Measurements from ENCODE around the gene IMMP2L.

IMMP2L gene

DNA sequence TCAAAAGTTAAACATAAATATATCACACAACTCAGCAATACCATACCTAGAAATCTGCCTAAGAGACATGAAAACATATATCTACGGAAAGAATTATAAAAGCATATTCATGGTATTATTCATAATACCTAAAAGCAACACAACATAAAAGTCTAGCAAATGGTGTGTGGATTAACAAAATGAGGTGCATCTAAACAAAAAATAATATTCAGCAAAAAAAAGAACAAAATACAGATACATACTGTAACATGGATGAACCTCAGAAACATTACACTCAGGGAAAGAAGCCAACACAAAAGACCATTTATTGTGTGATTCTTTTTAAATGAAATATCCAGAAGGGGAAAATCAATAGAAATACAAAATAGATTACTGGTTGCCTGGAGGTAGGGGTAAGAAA, 155.0 kb downstream of the IMMP2L start:
- TF ChIP-seq, protein P1, sequence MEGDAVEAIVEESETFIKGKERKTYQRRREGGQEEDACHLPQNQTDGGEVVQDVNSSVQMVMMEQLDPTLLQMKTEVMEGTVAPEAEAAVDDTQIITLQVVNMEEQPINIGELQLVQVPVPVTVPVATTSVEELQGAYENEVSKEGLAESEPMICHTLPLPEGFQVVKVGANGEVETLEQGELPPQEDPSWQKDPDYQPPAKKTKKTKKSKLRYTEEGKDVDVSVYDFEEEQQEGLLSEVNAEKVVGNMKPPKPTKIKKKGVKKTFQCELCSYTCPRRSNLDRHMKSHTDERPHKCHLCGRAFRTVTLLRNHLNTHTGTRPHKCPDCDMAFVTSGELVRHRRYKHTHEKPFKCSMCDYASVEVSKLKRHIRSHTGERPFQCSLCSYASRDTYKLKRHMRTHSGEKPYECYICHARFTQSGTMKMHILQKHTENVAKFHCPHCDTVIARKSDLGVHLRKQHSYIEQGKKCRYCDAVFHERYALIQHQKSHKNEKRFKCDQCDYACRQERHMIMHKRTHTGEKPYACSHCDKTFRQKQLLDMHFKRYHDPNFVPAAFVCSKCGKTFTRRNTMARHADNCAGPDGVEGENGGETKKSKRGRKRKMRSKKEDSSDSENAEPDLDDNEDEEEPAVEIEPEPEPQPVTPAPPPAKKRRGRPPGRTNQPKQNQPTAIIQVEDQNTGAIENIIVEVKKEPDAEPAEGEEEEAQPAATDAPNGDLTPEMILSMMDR (conservative IDR thresholded peaks at IDR 0.05; ENCODE audit: low read length): no peak
- no peak for TF ChIP-seq EZH2phosphoT487 (IDR thresholded peaks at IDR 0.05; ENCODE audit: borderline replicate concordance)
- Histone ChIP-seq H3K9me3 (ENCODE audit: insufficient read depth, low read depth, low read length) (no peaks in the 10 kb centered on the region), H3K9ac (ENCODE audit: low read depth, low read length, poor library complexity, severe bottlenecking) (no peak overlapping the region), H3K4me3 (ENCODE audit: low read length, poor library complexity, severe bottlenecking) (no peak overlapping the region), H4K20me1 (ENCODE audit: insufficient read depth, low read length, poor library complexity, severe bottlenecking) (no peaks in the 10 kb centered on the region), H2AFZ (ENCODE audit: low read length) (no peak overlapping the region), H3K79me2 (ENCODE audit: insufficient read depth, low read length) (no peaks in the 10 kb centered on the region), H3K36me3 (ENCODE audit: insufficient read depth, low read length) (no peaks in the 10 kb centered on the region), H3K9me2 (replicated peaks; ENCODE audit: low read depth, low read length) (no peaks in the 10 kb centered on the region), H3K27me3 (ENCODE audit: insufficient read depth, low read length, poor library complexity, severe bottlenecking) (no peaks in the 10 kb centered on the region), H3K4me2 (ENCODE audit: low read depth, low read length, poor library complexity, severe bottlenecking) (no peak overlapping the region), H3F3A (ENCODE audit: low read depth) (no peaks in the 10 kb centered on the region), H3K4me1 (ENCODE audit: insufficient read depth, low read length, poor library complexity, severe bottlenecking) (peaks cover 19% of the 10 kb centered on the region)

DNA sequence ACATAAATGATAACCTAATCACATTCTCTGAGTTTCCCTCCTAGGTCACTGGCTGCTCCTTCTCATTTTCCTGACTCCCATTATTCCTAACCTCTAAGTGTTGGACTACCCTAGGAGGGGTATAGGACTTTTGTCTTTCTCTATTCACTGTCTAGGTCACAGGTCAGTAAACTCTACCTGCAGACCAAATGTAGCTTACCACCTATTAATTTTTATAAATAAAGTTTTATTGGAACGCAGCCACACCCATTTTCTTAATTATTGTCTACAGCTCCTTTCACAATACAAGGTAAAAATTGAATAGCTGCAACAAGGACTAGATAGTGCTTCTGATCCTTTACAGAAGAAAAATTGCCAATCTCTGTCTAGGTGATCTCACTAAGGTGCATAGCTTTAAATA, 156.7 kb downstream of the IMMP2L start:
- TF ChIP-seq EZH2phosphoT487 (IDR thresholded peaks at IDR 0.05; ENCODE audit: borderline replicate concordance): no peak
- TF ChIP-seq, protein P1 (conservative IDR thresholded peaks at IDR 0.05; ENCODE audit: low read length): no peak
- H3K9me3 ChIP-seq (ENCODE audit: insufficient read depth, low read depth, low read length): no peaks in the 10 kb centered on the region

DNA sequence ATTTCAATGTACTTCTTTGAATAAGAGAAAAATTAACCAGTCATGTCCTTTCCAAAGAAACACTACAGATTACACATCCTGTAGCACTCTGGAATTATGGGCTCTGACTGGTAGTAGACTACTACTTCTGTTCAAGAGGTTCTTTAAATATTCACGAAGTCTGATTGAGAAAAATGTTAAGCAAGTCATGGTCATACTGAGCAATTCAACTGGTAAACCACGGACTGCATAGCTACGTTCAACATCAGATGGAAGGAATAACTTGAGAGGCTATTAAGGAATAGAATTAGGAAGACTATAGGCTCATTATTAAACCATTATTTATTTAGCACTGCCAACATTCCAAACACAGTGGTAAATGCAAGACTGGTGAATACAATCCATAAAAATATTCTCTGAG, 160.8 kb downstream of the IMMP2L start:
- no peaks in the 10 kb centered on the region for H3K27me3 ChIP-seq (ENCODE audit: insufficient read depth, low read length, poor library complexity, severe bottlenecking)
- H3K4me1 ChIP-seq (ENCODE audit: insufficient read depth, low read length, poor library complexity, severe bottlenecking): no peaks in the 10 kb centered on the region
- no peaks in the 10 kb centered on the region for H3F3A ChIP-seq (ENCODE audit: low read depth)
- no peak overlapping the region for H3K4me2 ChIP-seq (ENCODE audit: low read depth, low read length, poor library complexity, severe bottlenecking)
- H3K4me3 ChIP-seq (ENCODE audit: low read length, poor library complexity, severe bottlenecking): no peak overlapping the region
- no peaks in the 10 kb centered on the region for H3K9me2 ChIP-seq (replicated peaks; ENCODE audit: low read depth, low read length)
- H3K79me2 ChIP-seq (ENCODE audit: insufficient read depth, low read length): no peaks in the 10 kb centered on the region
- H3K9ac ChIP-seq (ENCODE audit: low read depth, low read length, poor library complexity, severe bottlenecking): no peak overlapping the region
- H3K36me3 ChIP-seq (ENCODE audit: insufficient read depth, low read length): no peaks in the 10 kb centered on the region
- no peaks in the 10 kb centered on the region for H3K9me3 ChIP-seq (ENCODE audit: insufficient read depth, low read depth, low read length)
- no peak overlapping the region for H2AFZ ChIP-seq (ENCODE audit: low read length)
- no peaks in the 10 kb centered on the region for H4K20me1 ChIP-seq (ENCODE audit: insufficient read depth, low read length, poor library complexity, severe bottlenecking)
- no peak for TF ChIP-seq EZH2phosphoT487 (IDR thresholded peaks at IDR 0.05; ENCODE audit: borderline replicate concordance)
- TF ChIP-seq, protein P1 (conservative IDR thresholded peaks at IDR 0.05; ENCODE audit: low read length): no peak

More for the DNA sequence above, 156.7 kb downstream of the IMMP2L start:
- no peaks in the 10 kb centered on the region for H3K9me2 ChIP-seq (replicated peaks; ENCODE audit: low read depth, low read length)
- H3K79me2 ChIP-seq (ENCODE audit: insufficient read depth, low read length): no peaks in the 10 kb centered on the region
- no peaks in the 10 kb centered on the region for H3F3A ChIP-seq (ENCODE audit: low read depth)
- no peak overlapping the region for H2AFZ ChIP-seq (ENCODE audit: low read length)
- no peaks in the 10 kb centered on the region for H3K36me3 ChIP-seq (ENCODE audit: insufficient read depth, low read length)
- H3K4me1 ChIP-seq (ENCODE audit: insufficient read depth, low read length, poor library complexity, severe bottlenecking): peaks cover 19% of the 10 kb centered on the region
- H3K9ac ChIP-seq (ENCODE audit: low read depth, low read length, poor library complexity, severe bottlenecking): no peak overlapping the region
- H3K27me3 ChIP-seq (ENCODE audit: insufficient read depth, low read length, poor library complexity, severe bottlenecking): no peaks in the 10 kb centered on the region
- no peak overlapping the region for H3K4me3 ChIP-seq (ENCODE audit: low read length, poor library complexity, severe bottlenecking)
- H3K4me2 ChIP-seq (ENCODE audit: low read depth, low read length, poor library complexity, severe bottlenecking): no peak overlapping the region
- no peaks in the 10 kb centered on the region for H4K20me1 ChIP-seq (ENCODE audit: insufficient read depth, low read length, poor library complexity, severe bottlenecking)

Data from Loucy (cell line).